Measurements from ENCODE around the gene DHPS.
A peak's percentile ranks its signal among the peaks of the same experiment; 100 is the strongest.

DHPS gene

DNA sequence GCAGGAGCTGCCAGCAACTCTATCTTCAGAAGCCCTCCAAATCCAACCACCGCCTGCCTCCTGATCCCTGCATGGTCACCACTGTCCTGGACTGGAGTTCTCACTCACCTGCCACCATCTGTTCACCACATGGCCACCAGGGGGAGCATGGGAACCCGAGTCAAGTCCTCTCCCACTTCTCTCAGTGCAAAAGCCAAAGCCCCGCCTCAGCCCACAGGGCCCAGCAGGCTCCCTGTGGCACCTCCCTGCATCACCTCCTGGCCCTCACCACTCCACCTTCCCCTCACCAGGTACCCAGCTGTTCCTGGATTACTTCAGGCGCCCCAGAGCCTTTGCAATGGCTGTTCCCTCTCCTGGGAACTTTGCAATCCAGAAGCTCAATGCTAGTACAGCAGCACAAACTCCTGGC, 5.3 kb downstream of the DHPS start:
- in situ Hi-C loops (cut with HindIII; ENCODE audit: low sequenced_read_pairs): no loop called here

GRCh38 chr19:12675940-12676339, 5.7 kb downstream of the DHPS start:
- no peak overlapping the region for H3K4me3 ChIP-seq (ENCODE audit: low read depth, low read length)
- no peak for DNase-seq (ENCODE audit: low read depth, low spot score)
- TF ChIP-seq CTCF (IDR thresholded peaks at IDR 0.05; ENCODE audit: low read depth, low read length): no peak
- in situ Hi-C loops (cut with HindIII; ENCODE audit: low sequenced_read_pairs): no loop called here

More for the DNA sequence above, 5.3 kb downstream of the DHPS start:
- DNase-seq (ENCODE audit: low read depth, low spot score): peak; percentile 64
- no peak overlapping the region for H3K4me3 ChIP-seq (ENCODE audit: low read depth, low read length)
- TF ChIP-seq CTCF (IDR thresholded peaks at IDR 0.05; ENCODE audit: low read depth, low read length): peak; percentile 94

- in situ Hi-C loops (cut with HindIII; ENCODE audit: low sequenced_read_pairs): no loop called here
- no peak overlapping the region for H3K4me3 ChIP-seq (ENCODE audit: low read depth, low read length)
- DNase-seq (ENCODE audit: low read depth, low spot score): no peak
- no peak for TF ChIP-seq CTCF (IDR thresholded peaks at IDR 0.05; ENCODE audit: low read depth, low read length)
Measured at GRCh38 chr19:12675399-12675798, 6.3 kb downstream of the DHPS start.

DNA sequence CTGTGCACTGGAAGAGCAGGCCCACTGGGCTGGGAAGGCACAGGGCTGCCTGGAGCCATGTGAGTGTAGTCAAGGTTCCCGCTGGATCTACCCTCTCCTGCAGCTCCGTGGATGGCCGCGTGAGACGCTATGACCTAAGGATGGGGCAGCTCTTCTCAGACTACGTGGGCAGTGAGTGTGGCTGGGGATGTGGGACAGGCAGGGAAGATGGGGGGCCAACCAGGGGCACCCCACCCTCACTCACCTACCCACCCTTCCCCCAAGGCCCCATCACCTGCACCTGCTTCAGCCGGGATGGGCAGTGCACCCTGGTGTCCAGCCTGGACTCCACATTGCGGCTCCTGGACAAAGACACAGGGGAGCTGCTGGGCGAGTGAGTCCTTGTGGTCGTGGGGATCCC, 8.9 kb downstream of the DHPS start:
- H3K4me3 ChIP-seq (ENCODE audit: low read depth, low read length): no peak overlapping the region
- in situ Hi-C loops (cut with HindIII; ENCODE audit: low sequenced_read_pairs): no loop called here
- no peak for TF ChIP-seq CTCF (IDR thresholded peaks at IDR 0.05; ENCODE audit: low read depth, low read length)
- no peak for DNase-seq (ENCODE audit: low read depth, low spot score)

- no peak for DNase-seq (ENCODE audit: low read depth, low spot score)
- peak overlapping the region; percentile 88 for H3K4me3 ChIP-seq (ENCODE audit: low read depth, low read length)
- in situ Hi-C loops (cut with HindIII; ENCODE audit: low sequenced_read_pairs): no loop called here
- no peak for TF ChIP-seq CTCF (IDR thresholded peaks at IDR 0.05; ENCODE audit: low read depth, low read length)
Measured at GRCh38 chr19:12670159-12670928, 11.3 kb downstream of the DHPS start.

- no peak for TF ChIP-seq CTCF (IDR thresholded peaks at IDR 0.05; ENCODE audit: low read depth, low read length)
- in situ Hi-C loops (cut with HindIII; ENCODE audit: low sequenced_read_pairs): no loop called here
- peak; percentile 92 for DNase-seq (ENCODE audit: low read depth, low spot score)
- H3K4me3 ChIP-seq (ENCODE audit: low read depth, low read length): peak overlapping the region; percentile 88
Measured at GRCh38 chr19:12669270-12670158, 12.2 kb downstream of the DHPS start.

Measured in astrocyte of the spinal cord (primary cell).